Ishikawa (cell line): ENCODE data around the gene PREX1.

ENCODE experiments used
- CEBPB ChIP-seq: IDR thresholded peaks from 2 replicates; pipeline ENCODE4 v1.6.1; 2012
- CREB1 ChIP-seq: IDR thresholded peaks from 2 replicates; pipeline ENCODE4 v1.6.1; 2012; ENCODE audit warnings: low read depth
- EGR1 ChIP-seq: IDR thresholded peaks from 2 replicates; pipeline ENCODE4 v1.6.1; 2012
- EP300 ChIP-seq: IDR thresholded peaks from 2 replicates; pipeline ENCODE4 v1.6.1; 2012; ENCODE audit warnings: borderline replicate concordance
- FOXM1 ChIP-seq: IDR thresholded peaks from 2 replicates; pipeline ENCODE4 v1.6.1; 2012; ENCODE audit warnings: low read depth, borderline replicate concordance
- MAX ChIP-seq: IDR thresholded peaks from 2 replicates; pipeline ENCODE4 v1.6.1; 2012
- NFIC ChIP-seq: IDR thresholded peaks from 2 replicates; pipeline ENCODE4 v1.6.1; 2012
- RAD21 ChIP-seq: IDR thresholded peaks from 2 replicates; pipeline ENCODE4 v1.6.1; 2012; ENCODE audit warnings: low read depth
- REST ChIP-seq: IDR thresholded peaks from 2 replicates; pipeline ENCODE4 v1.6.1; 2012; ENCODE audit warnings: low read depth, mild to moderate bottlenecking
- TAF1 ChIP-seq: IDR thresholded peaks from 2 replicates; pipeline ENCODE4 v1.6.1; 2012; ENCODE audit warnings: low read depth, mild to moderate bottlenecking
- TCF12 ChIP-seq: IDR thresholded peaks from 2 replicates; pipeline ENCODE4 v1.6.1; 2012; ENCODE audit warnings: low read depth
- TEAD4 ChIP-seq: IDR thresholded peaks from 2 replicates; pipeline ENCODE4 v1.6.1; 2012
- USF1 ChIP-seq: IDR thresholded peaks from 2 replicates; pipeline ENCODE4 v1.6.1; 2012
- YY1 ChIP-seq: IDR thresholded peaks from 2 replicates; pipeline ENCODE4 v1.6.1; 2012; ENCODE audit warnings: low read depth
- ZBTB7A ChIP-seq: IDR thresholded peaks from 2 replicates; pipeline ENCODE4 v1.6.1; 2012; ENCODE audit warnings: low read depth

The PREX1 gene

DNA sequence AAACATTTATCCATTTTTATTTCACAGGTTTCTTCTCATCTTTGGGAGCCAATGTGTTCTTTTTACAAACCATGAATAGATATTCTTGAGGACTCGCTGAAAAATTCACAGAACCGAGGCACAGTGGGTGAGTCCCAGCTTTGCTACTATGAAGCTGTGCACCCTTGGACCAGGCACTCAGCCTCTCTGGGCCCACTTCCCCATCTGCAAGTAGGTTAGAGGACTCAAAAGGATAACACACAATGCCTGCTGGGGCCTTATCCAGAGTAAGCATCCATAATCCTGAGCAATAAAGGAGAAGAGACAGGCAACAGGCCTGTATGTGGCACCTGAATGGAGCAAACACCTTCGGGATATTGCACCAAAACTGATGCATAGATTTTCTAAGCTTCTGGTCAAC is 153.3 kb downstream of the PREX1 start:
- TF ChIP-seq REST: no peak
- TF ChIP-seq MAX: no peak
- no peak for TF ChIP-seq TEAD4
- TF ChIP-seq TAF1: no peak
- TF ChIP-seq EP300: no peak
- no peak for TF ChIP-seq CREB1
- no peak for TF ChIP-seq NFIC
- no peak for TF ChIP-seq RAD21
- TF ChIP-seq CEBPB: no peak
- no peak for TF ChIP-seq ZBTB7A
- no peak for TF ChIP-seq YY1
- TF ChIP-seq USF1: no peak
- no peak for TF ChIP-seq TCF12
- no peak for TF ChIP-seq FOXM1
- no peak for TF ChIP-seq EGR1

DNA sequence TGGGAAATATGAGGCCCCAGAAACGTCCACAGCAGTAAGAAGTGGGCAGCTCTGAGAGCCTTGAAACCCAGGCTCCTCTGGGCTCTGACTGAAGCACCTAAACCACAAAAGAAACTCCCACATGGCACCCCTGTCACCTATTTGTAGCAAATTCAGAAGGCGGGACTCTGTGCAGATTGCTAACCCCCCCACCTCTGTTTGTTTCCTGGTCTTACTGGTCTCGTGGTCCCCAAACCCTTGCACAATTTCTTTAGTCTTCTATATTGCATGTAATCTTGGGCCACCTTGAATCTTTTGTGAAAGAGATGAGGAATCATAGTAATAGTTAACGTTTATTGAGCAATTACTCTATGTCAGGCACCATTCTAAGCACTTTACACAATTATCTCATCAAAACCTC is 154.3 kb downstream of the PREX1 start:
- TF ChIP-seq CREB1 (no peak), USF1 (no peak), ZBTB7A (no peak), TEAD4 (no peak), NFIC (no peak), REST (no peak), FOXM1 (no peak), YY1 (no peak), TAF1 (no peak), EP300 (no peak)

DNA sequence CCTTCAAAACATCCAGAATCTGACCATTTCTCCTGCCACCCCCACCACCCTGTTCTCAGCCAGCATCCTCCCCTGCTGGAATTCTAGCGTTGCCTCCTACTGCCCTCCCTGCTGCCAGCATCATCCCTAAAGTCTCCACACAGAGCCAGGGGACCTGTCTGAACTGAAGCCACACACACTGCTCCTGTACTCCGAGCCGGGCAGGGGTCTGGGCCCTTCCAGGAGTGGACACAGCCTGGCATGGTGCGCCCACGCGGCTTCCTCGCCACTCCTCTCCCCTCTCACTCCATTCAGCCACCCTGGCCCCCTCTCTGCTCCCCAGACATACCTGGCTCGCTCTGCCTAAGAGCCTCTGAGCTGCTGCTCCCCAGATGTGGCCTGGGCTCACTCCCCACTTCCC is 155.5 kb downstream of the PREX1 start:
- TF ChIP-seq CEBPB (no peak), EP300 (no peak), USF1 (no peak), NFIC (no peak), RAD21 (no peak), MAX (no peak), TCF12 (no peak), FOXM1 (no peak), TAF1 (no peak), TEAD4 (no peak), YY1 (no peak), ZBTB7A (no peak), CREB1 (no peak), EGR1 (no peak), REST (no peak)

DNA sequence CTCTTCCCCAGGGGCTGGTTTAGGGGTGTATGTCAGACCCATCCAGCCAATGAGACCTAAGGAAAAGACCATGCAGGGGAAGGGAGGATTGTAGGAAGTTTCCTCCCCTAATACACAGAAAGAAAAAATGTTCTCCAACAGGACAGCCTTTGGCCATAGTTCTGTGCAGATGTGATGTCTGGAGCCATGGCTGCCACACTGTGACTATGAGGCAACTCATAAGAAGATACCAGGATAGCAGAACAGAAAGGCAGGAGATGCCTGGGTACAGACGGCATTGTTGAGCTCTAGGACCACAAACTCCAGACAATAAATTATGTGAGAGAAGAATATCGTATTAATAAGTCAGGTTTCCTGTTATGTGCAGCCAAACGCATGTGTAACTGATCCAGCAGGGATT is 156.7 kb downstream of the PREX1 start:
- TF ChIP-seq FOXM1 (no peak), TEAD4 (no peak), TCF12 (no peak), NFIC (no peak), EGR1 (no peak), CEBPB (no peak), ZBTB7A (no peak), USF1 (no peak), EP300 (no peak), YY1 (no peak), TAF1 (no peak), RAD21 (no peak), CREB1 (no peak), REST (no peak), MAX (no peak)
